GM12878 (cell line): ENCODE measurements around the gene NOP53. TPM values are rescaled to one million over a fixed set of nuclear protein-coding genes. Genes with fewer than 3 reads are reported as not detected.

Experiments used
- ATAC-seq: fragments of 200-7000 bp; cut with Tn5 transposase; 3 replicates; pipeline ENCODE4 v1.9.1; 2020; ENCODE audit warnings: mild to moderate bottlenecking, moderate library complexity
- BruUV-seq: library from RNA; stranded (reverse); fragments of 400-500 nt; replicated peaks from 2 replicates; lab custom pipeline; 2021; lab: Mats Ljungman, UMichigan
- CTCF ChIA-PET: fragments of 300-600 bp; sonication (Branson Sonifier 250); formaldehyde crosslinking; extraction: SDS; loops from one replicate; lab custom pipeline; 2021; ENCODE audit warnings: inconsistent platforms; lab: Yijun Ruan, JAX
- POLR2A ChIA-PET: fragments of 350-600 bp; formaldehyde crosslinking; extraction: SDS; loops from one replicate; lab custom pipeline; 2021; ENCODE audit warnings: inconsistent platforms; lab: Charles Lee
- RAD21 ChIA-PET: fragments of 300-600 bp; sonication (Branson Sonifier 250); formaldehyde crosslinking; loops from one replicate; lab custom pipeline; 2023; ENCODE audit warnings: antibody characterized with exemption; ENCODE audit not compliant: unreplicated experiment; lab: Charles Lee
- SMC1A ChIA-PET: fragments of 300-600 bp; sonication (Branson Sonifier 250); formaldehyde crosslinking; loops from one replicate; lab custom pipeline; 2023; ENCODE audit not compliant: unreplicated experiment, uncharacterized antibody; lab: Charles Lee
- DNase-seq: peaks from one replicate; pipeline ENCODE4 v3.0.0-alpha.2; 2011; ENCODE audit warnings: low read depth, low spot score
- FAIRE-seq: peaks from 3 replicates; lab custom pipeline; 2011; peaks lifted over from hg19 to GRCh38; lab: Jason Lieb, UNC
- H2AFZ ChIP-seq: 2 replicates; pipeline ENCODE4 v1.6.0; 2011; ENCODE audit warnings: low read depth, low read length, control low read depth; ENCODE audit not compliant: control insufficient read depth
- H3K27ac ChIP-seq: 2 replicates; pipeline ENCODE4 v1.5.1; 2011; ENCODE audit warnings: control low read depth; ENCODE audit not compliant: control insufficient read depth, insufficient read depth
- H3K27me3 ChIP-seq, 2 experiments: replicated peaks in 1 of 2; 2 replicates each; pipeline versions ENCODE4 v1.6.0 to v1.6.1; 2011; ENCODE audit warnings: low read length in 1 of 2; ENCODE audit not compliant: control insufficient read depth in 2 of 2, insufficient read depth in 2 of 2
- H3K36me3 ChIP-seq, 2 experiments: 2 replicates each; pipeline ENCODE4 v1.5.1; 2011; ENCODE audit warnings: low read length in 1 of 2; ENCODE audit not compliant: control insufficient read depth in 2 of 2, insufficient read depth in 2 of 2
- H3K4me1 ChIP-seq: 2 replicates; pipeline ENCODE4 v1.6.1; 2011; ENCODE audit warnings: mild to moderate bottlenecking, low read length, moderate library complexity, mixed read lengths; ENCODE audit not compliant: control insufficient read depth, insufficient read depth
- H3K4me2 ChIP-seq: 2 replicates; pipeline ENCODE4 v1.6.0; 2011; ENCODE audit warnings: control low read depth; ENCODE audit not compliant: control insufficient read depth, insufficient read depth
- H3K4me3 ChIP-seq: fragments of 200-600 bp; sonication (generic); 2 replicates; pipeline ENCODE4 v1.5.1; 2016
- H3K79me2 ChIP-seq: 2 replicates; pipeline ENCODE4 v1.6.0; 2011; ENCODE audit warnings: low read length; ENCODE audit not compliant: control insufficient read depth, insufficient read depth
- H3K9ac ChIP-seq: 2 replicates; pipeline ENCODE4 v1.8.0; 2011; ENCODE audit warnings: low read length, control low read depth, mixed read lengths; ENCODE audit not compliant: control insufficient read depth, insufficient read depth
- H3K9me3 ChIP-seq: replicated peaks from 3 replicates; pipeline ENCODE4 v1.5.1; 2011; ENCODE audit warnings: mild to moderate bottlenecking, low read length; ENCODE audit not compliant: control insufficient read depth, insufficient read depth
- H4K20me1 ChIP-seq: 2 replicates; pipeline ENCODE4 v1.6.0; 2011; ENCODE audit not compliant: control insufficient read depth, insufficient read depth
- ATF3 ChIP-seq: IDR thresholded peaks from 2 replicates; pipeline ENCODE4 v1.6.1; 2011; ENCODE audit warnings: low read depth, mild to moderate bottlenecking, low read length, moderate library complexity, borderline replicate concordance; ENCODE audit errors: extremely low read depth
- CHD1 ChIP-seq: IDR thresholded peaks from 2 replicates; pipeline ENCODE4 v1.6.1; 2012; ENCODE audit warnings: low read depth, low read length, improper control_type of control experiment
- IKZF1 ChIP-seq: fragments of 450-650 bp; conservative IDR thresholded peaks from 2 replicates; pipeline ENCODE4 v1.6.1; 2017; ENCODE audit warnings: antibody characterized with exemption, mild to moderate bottlenecking
- KAT2A ChIP-seq: conservative IDR thresholded peaks from 2 replicates; pipeline ENCODE4 v1.6.1; 2011; ENCODE audit warnings: low read depth, low read length; ENCODE audit not compliant: control insufficient read depth
- MEF2A ChIP-seq: IDR thresholded peaks from 2 replicates; pipeline ENCODE4 v1.6.1; 2011; ENCODE audit warnings: low read depth, mild to moderate bottlenecking, low read length, moderate library complexity; ENCODE audit not compliant: insufficient read depth
- MYC ChIP-seq: IDR thresholded peaks from 2 replicates; pipeline ENCODE4 v1.6.1; 2011; ENCODE audit warnings: mild to moderate bottlenecking, low read length, moderate library complexity, inconsistent platforms; ENCODE audit not compliant: insufficient read depth, insufficient replicate concordance, insufficient read length, severe bottlenecking
- NKRF ChIP-seq: fragments of 450-650 bp; conservative IDR thresholded peaks from 2 replicates; pipeline ENCODE4 v1.6.1; 2017; ENCODE audit warnings: mild to moderate bottlenecking, moderate library complexity
- NR2C1 ChIP-seq: fragments of 450-650 bp; IDR thresholded peaks from 2 replicates; pipeline ENCODE4 v1.6.1; 2017; ENCODE audit warnings: antibody characterized with exemption, mild to moderate bottlenecking, moderate library complexity
- NR2F1 ChIP-seq: fragments of 450-650 bp; conservative IDR thresholded peaks from 2 replicates; pipeline ENCODE4 v1.6.1; 2017; ENCODE audit warnings: mild to moderate bottlenecking
- POLR2AphosphoS5 ChIP-seq: IDR thresholded peaks from 2 replicates; pipeline ENCODE4 v1.6.1; 2011; ENCODE audit warnings: mild to moderate bottlenecking, low read length, inconsistent platforms
- POU2F2 ChIP-seq: IDR thresholded peaks from 3 replicates; pipeline ENCODE4 v1.6.1; 2011; ENCODE audit warnings: low read depth, mild to moderate bottlenecking, low read length, borderline replicate concordance
- RELA ChIP-seq: fragments of 450-650 bp; IDR thresholded peaks from 2 replicates; pipeline ENCODE4 v1.8.0; 2014; ENCODE audit warnings: borderline replicate concordance; ENCODE audit not compliant: partially characterized antibody
- SP1 ChIP-seq: IDR thresholded peaks from one replicate; pipeline ENCODE4 v1.6.1; 2011; ENCODE audit warnings: low read depth, low read length
- TBL1XR1 ChIP-seq: IDR thresholded peaks from 2 replicates; pipeline ENCODE4 v1.6.1; 2012; ENCODE audit warnings: low read depth, low read length, improper control_type of control experiment
- ZNF622 ChIP-seq: fragments of 450-650 bp; IDR thresholded peaks from 2 replicates; pipeline ENCODE4 v1.6.1; 2017; ENCODE audit warnings: mild to moderate bottlenecking, inconsistent platforms
- whole genome bisulfite sequencing: methylation state at CpG from one replicate; pipeline ENCODE4 v1.1.6; 2016; ENCODE audit warnings: low lambda C conversion rate; ENCODE audit not compliant: insufficient replicate concordance, insufficient coverage; ENCODE audit errors: missing lambda C conversion rate; 5-methylcytosine and 5-hydroxymethylcytosine counted together
- in situ Hi-C: fragments of 300-500 bp; cut with MboI; formaldehyde crosslinking; loops from 9 replicates; pipeline ENCODE4 v1.14.3; 2018; ENCODE audit warnings: mixed read lengths
- intact Hi-C: fragments of 100-400 bp; cut with micrococcal nuclease; formaldehyde crosslinking; loops from one replicate; pipeline ENCODE4 v1.14.2; 2022; ENCODE audit not compliant: unreplicated experiment
- polyA plus RNA-seq, 11 experiments: library from polyadenylated mRNA; depleted of rRNA in 4 of 11; unstranded in 6 of 11; stranded (reverse) in 5 of 11; fragments of >200 nt; fragmentation: Nextera tagmentation in 4 of 11; fragmentation: Illumina TruSeq in 1 of 11; extraction: Ambion mirVana in 4 of 11; extraction: Trizol in 1 of 11; gene quantifications; 1 replicate in 1 of 11; 2 replicates in 10 of 11; pipeline versions ENCODE4 v1.2.1 to v1.2.3, GENCODE V29; 2011 to 2016; ENCODE audit warnings: inconsistent platforms in 2 of 11, missing spikeins in 2 of 11, low read depth in 1 of 11
- total RNA-seq, 4 experiments: library from RNA; depleted of rRNA in 3 of 4; stranded (reverse); fragments of >200 nt in 3 of 4; fragmentation: Illumina TruSeq in 1 of 4; extraction: Trizol in 1 of 4; gene quantifications; 2 replicates each; pipeline versions ENCODE4 v1.2.1 to v1.2.3, GENCODE V29; 2013 to 2021

NOP53 gene
- total and polyA plus RNA-seq, 10 of the 15 experiments (the other 5 are each of a cell fraction or from before 2014, with no cell fraction given), result 6.0 to 386 (median 167) TPM

GRCh38 chr19:47766670-47767069 lies 21.3 kb downstream of the NOP53 start:
- ChIA-PET RAD21 (interaction anchor here (1.5 kb wide), 1 partner anchor 24 kb away, joined by 6 read pairs; no protein-coding TSS in a partner anchor), SMC1A (interaction anchor here (1.3 to 2.4 kb wide), 2 partner anchors 21 to 97 kb away, joined by 3 to 5 read pairs; no protein-coding TSS in a partner anchor), CTCF (interaction anchor here (1.6 to 6.3 kb wide), 5 partner anchors 9 to 97 kb away, joined by 3 to 75 read pairs (median 8); partner anchors contain the start of gene NOP53), POLR2A (no interaction called here)
- no peak for DNase-seq
- no peak for TF ChIP-seq RELA
- no peak for TF ChIP-seq ZNF622
- TF ChIP-seq NR2C1, result no peak
- no peak for TF ChIP-seq POU2F2
- no peak for TF ChIP-seq CHD1
- no peak for TF ChIP-seq TBL1XR1
- H3K27ac ChIP-seq, result no peak overlapping the region
- in situ Hi-C loops (no loop called here), intact Hi-C loops (loop anchor here (2.0 kb wide), 1 partner anchor 22 kb away; no protein-coding TSS in a partner anchor)
- ATAC-seq, result no peak
- no peak overlapping the region for H3K4me2 ChIP-seq
- no peak for FAIRE-seq
- no peaks in the 10 kb centered on the region for H4K20me1 ChIP-seq
- H3K4me1 ChIP-seq, result no peaks in the 10 kb centered on the region
- no TSS peak for BruUV-seq
- H3K27me3 ChIP-seq, result no peaks in the 10 kb centered on the region
- H3K4me3 ChIP-seq, result no peak overlapping the region
- no peaks in the 10 kb centered on the region for H3K79me2 ChIP-seq
- no peaks in the 10 kb centered on the region for H3K9me3 ChIP-seq
- no peak overlapping the region for H2AFZ ChIP-seq
- no peaks in the 10 kb centered on the region for H3K36me3 ChIP-seq
- no peak overlapping the region for H3K9ac ChIP-seq
- WGBS, result 69% methylated on average over 7 of the region's 7 CpGs

GRCh38 chr19:47767349-47767748 lies 22.0 kb downstream of the NOP53 start:
- ChIA-PET CTCF (interaction anchor here (1.6 to 6.3 kb wide), 6 partner anchors 8 to 96 kb away, joined by 3 to 75 read pairs (median 8); partner anchors contain the start of gene NOP53), SMC1A (interaction anchor here (2.4 kb wide), 1 partner anchor 20 kb away, joined by 5 read pairs; no protein-coding TSS in a partner anchor), POLR2A (no interaction called here), RAD21 (no interaction called here)
- no peak overlapping the region for H3K27ac ChIP-seq
- FAIRE-seq, result no peak
- H2AFZ ChIP-seq, result no peak overlapping the region
- H3K27me3 ChIP-seq, result no peaks in the 10 kb centered on the region
- WGBS, result 50% methylated on average over 2 of the region's 2 CpGs
- no peak for DNase-seq
- H3K36me3 ChIP-seq, result no peaks in the 10 kb centered on the region
- H3K79me2 ChIP-seq, result no peaks in the 10 kb centered on the region
- intact Hi-C loops (loop anchor here (2.0 kb wide), 1 partner anchor 21 kb away; no protein-coding TSS in a partner anchor), in situ Hi-C loops (no loop called here)
- no peak overlapping the region for H3K4me2 ChIP-seq
- H4K20me1 ChIP-seq, result no peaks in the 10 kb centered on the region
- no peaks in the 10 kb centered on the region for H3K9me3 ChIP-seq
- no peak overlapping the region for H3K4me3 ChIP-seq
- no peak for ATAC-seq
- BruUV-seq, result no TSS peak
- no peaks in the 10 kb centered on the region for H3K4me1 ChIP-seq
- H3K9ac ChIP-seq, result no peak overlapping the region
- TF ChIP-seq NKRF (no peak), IKZF1 (no peak), SP1 (no peak), MYC (no peak), POLR2AphosphoS5 (no peak), KAT2A (no peak), NR2F1 (no peak), MEF2A (no peak), ATF3 (no peak)
